PC-9 (cell line): ENCODE measurements around the gene B3GNT7.

Experiments
- EZH2 ChIP-seq: fragments of 200-600 bp; sonication (generic); IDR thresholded peaks from 2 replicates; pipeline ENCODE4 v1.8.0; 2017; ENCODE audit warnings: antibody characterized with exemption, low read depth
- TF ChIP-seq, protein P1 (sequence below): fragments of 200-600 bp; sonication (generic); conservative IDR thresholded peaks from 2 replicates; pipeline ENCODE4 v1.6.1; 2017; ENCODE audit warnings: mixed run types, antibody characterized with exemption, mild to moderate bottlenecking, moderate library complexity

GRCh38 chr2:231427116-231427515 lies 31.6 kb downstream of the B3GNT7 start:
- TF ChIP-seq, protein P1, sequence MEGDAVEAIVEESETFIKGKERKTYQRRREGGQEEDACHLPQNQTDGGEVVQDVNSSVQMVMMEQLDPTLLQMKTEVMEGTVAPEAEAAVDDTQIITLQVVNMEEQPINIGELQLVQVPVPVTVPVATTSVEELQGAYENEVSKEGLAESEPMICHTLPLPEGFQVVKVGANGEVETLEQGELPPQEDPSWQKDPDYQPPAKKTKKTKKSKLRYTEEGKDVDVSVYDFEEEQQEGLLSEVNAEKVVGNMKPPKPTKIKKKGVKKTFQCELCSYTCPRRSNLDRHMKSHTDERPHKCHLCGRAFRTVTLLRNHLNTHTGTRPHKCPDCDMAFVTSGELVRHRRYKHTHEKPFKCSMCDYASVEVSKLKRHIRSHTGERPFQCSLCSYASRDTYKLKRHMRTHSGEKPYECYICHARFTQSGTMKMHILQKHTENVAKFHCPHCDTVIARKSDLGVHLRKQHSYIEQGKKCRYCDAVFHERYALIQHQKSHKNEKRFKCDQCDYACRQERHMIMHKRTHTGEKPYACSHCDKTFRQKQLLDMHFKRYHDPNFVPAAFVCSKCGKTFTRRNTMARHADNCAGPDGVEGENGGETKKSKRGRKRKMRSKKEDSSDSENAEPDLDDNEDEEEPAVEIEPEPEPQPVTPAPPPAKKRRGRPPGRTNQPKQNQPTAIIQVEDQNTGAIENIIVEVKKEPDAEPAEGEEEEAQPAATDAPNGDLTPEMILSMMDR = no peak
- TF ChIP-seq EZH2 = no peak
